ENCODE measurements around the gene ATP5PO.
A peak's percentile ranks its signal among the peaks of the same experiment; 100 is the strongest.

ATP5PO gene

GRCh38 chr21:33915368-33916199, at the start of gene ATP5PO:
Gene ATP5PO (minus strand): TSS chr21:33915804. CDS start chr21:33915763, 41 bp downstream.
- H3K9me3 ChIP-seq (ENCODE audit: low read depth, low read length) = no peaks in the 10 kb centered on the region
- H3K36me3 ChIP-seq (ENCODE audit: insufficient read depth, low read length) = peaks cover 31% of the 10 kb centered on the region
- peak; percentile 94 for DNase-seq (ENCODE audit: low read depth, low spot score)
- H3K27ac ChIP-seq = peak within 1 kb of the TSS; percentile 57
- TF ChIP-seq EZH2 (IDR thresholded peaks at IDR 0.05) (no peak), FOXP2 (optimal IDR thresholded peaks at IDR 0.05; ENCODE audit: control extremely low read depth, extremely low read length, insufficient read depth) (peak; percentile 34), POLR2AphosphoS5 (IDR thresholded peaks at IDR 0.05; ENCODE audit: borderline replicate concordance, low read depth, low read length) (peak; percentile 96)
- peak within 1 kb of the TSS; percentile 92 for H3K4me3 ChIP-seq
- H3K9ac ChIP-seq (ENCODE audit: insufficient read length) = peak within 1 kb of the TSS; percentile 91

- DNase-seq (ENCODE audit: low read depth, low spot score) = no peak
- Histone ChIP-seq H3K9ac (ENCODE audit: insufficient read length) (no peak overlapping the region), H3K36me3 (ENCODE audit: insufficient read depth, low read length) (no peaks in the 10 kb centered on the region), H3K9me3 (ENCODE audit: low read depth, low read length) (no peaks in the 10 kb centered on the region), H3K4me3 (no peak overlapping the region), H3K27ac (no peak overlapping the region)
- TF ChIP-seq FOXP2 (optimal IDR thresholded peaks at IDR 0.05; ENCODE audit: control extremely low read depth, extremely low read length, insufficient read depth) = no peak
- no peak for TF ChIP-seq POLR2AphosphoS5 (IDR thresholded peaks at IDR 0.05; ENCODE audit: borderline replicate concordance, low read depth, low read length)
- TF ChIP-seq EZH2 (IDR thresholded peaks at IDR 0.05) = no peak
These were observed 49.2 kb upstream of the ATP5PO start for GRCh38 chr21:33964706-33965325.

- Histone ChIP-seq H3K4me3 (no peak overlapping the region), H3K9me3 (ENCODE audit: low read depth, low read length) (no peaks in the 10 kb centered on the region), H3K9ac (ENCODE audit: insufficient read length) (no peak overlapping the region), H3K27ac (no peak overlapping the region), H3K36me3 (ENCODE audit: insufficient read depth, low read length) (no peaks in the 10 kb centered on the region)
- no peak for TF ChIP-seq EZH2 (IDR thresholded peaks at IDR 0.05)
- no peak for TF ChIP-seq POLR2AphosphoS5 (IDR thresholded peaks at IDR 0.05; ENCODE audit: borderline replicate concordance, low read depth, low read length)
- no peak for TF ChIP-seq FOXP2 (optimal IDR thresholded peaks at IDR 0.05; ENCODE audit: control extremely low read depth, extremely low read length, insufficient read depth)
- DNase-seq (ENCODE audit: low read depth, low spot score) = no peak
These were observed 48.4 kb upstream of the ATP5PO start for GRCh38 chr21:33963848-33964555.

- Histone ChIP-seq H3K36me3 (ENCODE audit: insufficient read depth, low read length) (no peaks in the 10 kb centered on the region), H3K4me3 (no peak overlapping the region), H3K9ac (ENCODE audit: insufficient read length) (no peak overlapping the region), H3K27ac (no peak overlapping the region), H3K9me3 (ENCODE audit: low read depth, low read length) (no peaks in the 10 kb centered on the region)
- DNase-seq (ENCODE audit: low read depth, low spot score) = no peak
- TF ChIP-seq POLR2AphosphoS5 (IDR thresholded peaks at IDR 0.05; ENCODE audit: borderline replicate concordance, low read depth, low read length) (no peak), FOXP2 (optimal IDR thresholded peaks at IDR 0.05; ENCODE audit: control extremely low read depth, extremely low read length, insufficient read depth) (no peak), EZH2 (IDR thresholded peaks at IDR 0.05) (no peak)
These were observed 46.7 kb upstream of the ATP5PO start for GRCh38 chr21:33962290-33962689.

- H3K36me3 ChIP-seq (ENCODE audit: insufficient read depth, low read length) = no peaks in the 10 kb centered on the region
- H3K4me3 ChIP-seq = no peak overlapping the region
- no peaks in the 10 kb centered on the region for H3K9me3 ChIP-seq (ENCODE audit: low read depth, low read length)
- H3K27ac ChIP-seq = no peak overlapping the region
- no peak overlapping the region for H3K9ac ChIP-seq (ENCODE audit: insufficient read length)
- DNase-seq (ENCODE audit: low read depth, low spot score) = no peak
- no peak for TF ChIP-seq POLR2AphosphoS5 (IDR thresholded peaks at IDR 0.05; ENCODE audit: borderline replicate concordance, low read depth, low read length)
- no peak for TF ChIP-seq EZH2 (IDR thresholded peaks at IDR 0.05)
- no peak for TF ChIP-seq FOXP2 (optimal IDR thresholded peaks at IDR 0.05; ENCODE audit: control extremely low read depth, extremely low read length, insufficient read depth)
These were observed 45.5 kb upstream of the ATP5PO start for GRCh38 chr21:33961061-33961460.

GRCh38 chr21:33959680-33960079, 44.1 kb upstream of the ATP5PO start:
- H3K36me3 ChIP-seq (ENCODE audit: insufficient read depth, low read length) = no peaks in the 10 kb centered on the region
- no peak overlapping the region for H3K9ac ChIP-seq (ENCODE audit: insufficient read length)
- no peak overlapping the region for H3K4me3 ChIP-seq
- no peak overlapping the region for H3K27ac ChIP-seq
- DNase-seq (ENCODE audit: low read depth, low spot score) = no peak
- TF ChIP-seq EZH2 (IDR thresholded peaks at IDR 0.05) = no peak
- no peak for TF ChIP-seq POLR2AphosphoS5 (IDR thresholded peaks at IDR 0.05; ENCODE audit: borderline replicate concordance, low read depth, low read length)
- TF ChIP-seq FOXP2 (optimal IDR thresholded peaks at IDR 0.05; ENCODE audit: control extremely low read depth, extremely low read length, insufficient read depth) = no peak
- H3K9me3 ChIP-seq (ENCODE audit: low read depth, low read length) = no peaks in the 10 kb centered on the region

GRCh38 chr21:33954395-33954794, 38.8 kb upstream of the ATP5PO start:
- Histone ChIP-seq H3K9me3 (ENCODE audit: low read depth, low read length) (no peaks in the 10 kb centered on the region), H3K4me3 (no peak overlapping the region), H3K27ac (no peak overlapping the region), H3K9ac (ENCODE audit: insufficient read length) (no peak overlapping the region), H3K36me3 (ENCODE audit: insufficient read depth, low read length) (no peaks in the 10 kb centered on the region; the same call in 1 of the 2 replicates)
- TF ChIP-seq EZH2 (IDR thresholded peaks at IDR 0.05) = no peak
- no peak for TF ChIP-seq FOXP2 (optimal IDR thresholded peaks at IDR 0.05; ENCODE audit: control extremely low read depth, extremely low read length, insufficient read depth)
- TF ChIP-seq POLR2AphosphoS5 (IDR thresholded peaks at IDR 0.05; ENCODE audit: borderline replicate concordance, low read depth, low read length) = no peak
- DNase-seq (ENCODE audit: low read depth, low spot score) = no peak
